ENCODE results near the gene ARMC10. TPM values are rescaled to one million over a fixed set of nuclear protein-coding genes. Genes with fewer than 3 reads are reported as not detected.
"Not testable (repeated sequence)": the region's sequence is repeated elsewhere in the genome, so short reads cannot be mapped to it uniquely, and the experiment has no call there.

The ARMC10 gene
- total RNA-seq, 6 experiments from 2014 or later, result 18.4 to 33.4 (median 22.8) TPM

DNA sequence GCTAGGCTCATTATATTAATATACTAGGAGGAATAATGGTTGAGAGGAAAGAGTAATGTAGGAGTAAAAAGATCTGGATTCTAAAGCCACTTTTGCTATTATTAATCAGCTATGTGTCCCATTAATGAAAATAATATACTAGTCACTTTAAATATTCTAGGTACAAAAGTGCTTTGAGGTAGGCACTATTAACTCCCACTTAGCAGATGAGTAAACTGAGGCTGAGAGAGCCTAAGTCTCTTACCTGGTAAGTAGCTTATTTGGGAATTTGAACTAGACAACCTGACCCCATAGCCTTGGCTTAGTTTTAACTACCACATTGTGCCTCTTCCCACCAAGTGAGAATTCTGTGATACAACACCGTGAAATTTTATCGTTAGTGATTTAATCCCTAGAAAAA is 6.0 kb downstream of the ARMC10 start:
- peaks cover 0 to 12% (median 0%) of the 10 kb centered on the region in 4 donors for H3K4me1 ChIP-seq
- no peak for DNase-seq
- intact Hi-C loops (cut with DNase I), result no loop called here
- no peaks in the 10 kb centered on the region for H3K9me3 ChIP-seq
- 100% methylated on average over 2 of the region's 2 CpGs for WGBS (ENCODE audit: insufficient coverage, low coverage, low lambda C conversion rate, missing lambda C conversion rate)
- TF ChIP-seq CTCF (IDR thresholded peaks at IDR 0.05), result no peak
- no peak for TF ChIP-seq POLR2A (IDR thresholded peaks at IDR 0.05)
- H3K4me3 ChIP-seq, result no peak overlapping the region
- peaks cover 0 to 17% (median 0%) of the 10 kb centered on the region in 4 donors for H3K36me3 ChIP-seq
- no peak overlapping the region for H3K27ac ChIP-seq
- ATAC-seq, result no peak
- H3K27me3 ChIP-seq, result no peaks in the 10 kb centered on the region

GRCh38 chr7:103082497-103082896 is 7.6 kb downstream of the ARMC10 start:
- intact Hi-C loops (cut with DNase I), result no loop called here
- Histone ChIP-seq H3K27me3 (no peaks in the 10 kb centered on the region), H3K27ac (no peak overlapping the region), H3K36me3 (peaks cover 0 to 21% (median 0%) of the 10 kb centered on the region in 4 donors), H3K9me3 (no peaks in the 10 kb centered on the region), H3K4me1 (no peaks in the 10 kb centered on the region), H3K4me3 (no peak overlapping the region)
- DNase-seq (no peak), ATAC-seq (no peak)
- 86% methylated on average over 1 of the region's 1 CpG for WGBS (ENCODE audit: insufficient coverage, low coverage, low lambda C conversion rate, missing lambda C conversion rate)
- TF ChIP-seq POLR2A (IDR thresholded peaks at IDR 0.05), result no peak
- TF ChIP-seq CTCF (IDR thresholded peaks at IDR 0.05), result no peak

DNA sequence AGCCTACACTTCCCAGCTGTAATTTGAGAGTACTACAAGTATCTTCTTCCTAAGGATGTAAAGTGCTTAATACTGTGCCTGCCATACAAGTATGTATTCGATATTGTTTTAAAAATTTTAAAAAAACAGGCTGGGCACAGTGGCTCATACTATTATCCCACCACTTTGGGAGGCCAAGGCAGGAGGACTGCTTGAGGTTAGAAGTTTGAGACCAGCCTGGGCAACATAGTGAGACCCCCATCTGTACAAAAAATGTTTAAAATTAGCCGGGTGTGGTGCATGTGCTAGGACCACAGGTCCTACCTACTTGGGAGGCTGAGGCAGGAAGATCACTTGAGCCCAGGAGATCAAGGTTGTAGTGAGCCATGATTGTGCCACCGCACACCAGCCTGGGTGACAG is 8.3 kb downstream of the ARMC10 start:
- 94% methylated on average over 2 of the region's 3 CpGs for WGBS (ENCODE audit: insufficient coverage, low coverage, low lambda C conversion rate, missing lambda C conversion rate)
- H3K4me1 ChIP-seq, result no peaks in the 10 kb centered on the region
- intact Hi-C loops (cut with DNase I), result no loop called here
- H3K27me3 ChIP-seq, result no peaks in the 10 kb centered on the region
- ATAC-seq (no peak), DNase-seq (no peak)
- H3K36me3 ChIP-seq, result peaks cover 0 to 23% (median 0%) of the 10 kb centered on the region in 4 donors
- H3K4me3 ChIP-seq, result no peak overlapping the region
- H3K27ac ChIP-seq, result no peak overlapping the region
- TF ChIP-seq POLR2A (IDR thresholded peaks at IDR 0.05) (no peak), CTCF (IDR thresholded peaks at IDR 0.05) (no peak)
- no peaks in the 10 kb centered on the region for H3K9me3 ChIP-seq

GRCh38 chr7:103092321-103092720 is 17.4 kb downstream of the ARMC10 start:
- intact Hi-C loops (cut with DNase I); H3K4me3 ChIP-seq; ATAC-seq; H3K27ac ChIP-seq; H3K9me3 ChIP-seq; H3K27me3 ChIP-seq; DNase-seq; H3K4me1 ChIP-seq: not testable (repeated sequence)
- 78% methylated on average over 2 of the region's 4 CpGs for WGBS (ENCODE audit: insufficient coverage, low coverage, low lambda C conversion rate, missing lambda C conversion rate)
- H3K36me3 ChIP-seq, result peaks cover 0 to 13% (median 2%) of the 10 kb centered on the region in 4 donors

DNA sequence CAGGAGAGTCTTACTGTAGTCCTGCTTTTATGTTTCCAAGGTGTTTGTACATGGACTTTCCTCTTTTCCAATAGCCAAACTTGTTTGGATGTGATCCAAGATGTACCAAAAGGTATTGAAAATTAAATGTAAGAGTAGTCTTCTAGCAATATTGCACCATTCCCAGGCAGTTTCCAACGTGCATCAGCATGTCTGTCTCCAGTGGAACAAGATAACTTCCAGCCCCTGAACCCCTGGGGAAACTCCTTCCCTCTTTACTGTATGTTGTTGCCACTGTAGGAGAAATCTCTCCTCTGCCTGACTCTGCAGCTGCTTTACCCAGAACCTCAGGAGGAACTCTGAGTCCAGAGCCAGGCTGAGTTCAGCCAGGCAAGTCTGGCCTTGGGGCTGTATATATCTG is 18.5 kb downstream of the ARMC10 start:
- Histone ChIP-seq H3K9me3 (no peaks in the 10 kb centered on the region), H3K4me1 (no peaks in the 10 kb centered on the region), H3K27ac (no peak overlapping the region), H3K27me3 (no peaks in the 10 kb centered on the region), H3K4me3 (no peak overlapping the region), H3K36me3 (peaks cover 0 to 17% (median 2%) of the 10 kb centered on the region in 4 donors)
- 0% methylated on average over 1 of the region's 1 CpG for WGBS (ENCODE audit: insufficient coverage, low coverage, low lambda C conversion rate, missing lambda C conversion rate)
- intact Hi-C loops (cut with DNase I), result no loop called here
- no peak for ATAC-seq
- TF ChIP-seq POLR2A (IDR thresholded peaks at IDR 0.05) (no peak), CTCF (IDR thresholded peaks at IDR 0.05) (no peak)
- no peak for DNase-seq

Data from right lobe of liver (tissue), 6 donors.